KOPT-K1 (cell line): Measurements from ENCODE around the gene RHOU.
"Not testable (repeated sequence)": the region's sequence is repeated elsewhere in the genome, so short reads cannot be mapped to it uniquely, and the experiment has no call there.

Experiments used
- H3K27ac ChIP-seq: fragments of 200-600 bp; sonication (generic); 2 replicates; pipeline ENCODE4 v1.5.1; 2016; ENCODE audit warnings: antibody characterized with exemption, mild to moderate bottlenecking, low read depth, low read length; ENCODE audit not compliant: poor library complexity, severe bottlenecking
- H3K36me3 ChIP-seq: fragments of 200-600 bp; sonication (generic); 2 replicates; pipeline ENCODE4 v1.5.1; 2017; ENCODE audit warnings: antibody characterized with exemption, mild to moderate bottlenecking, low read length, moderate library complexity; ENCODE audit not compliant: insufficient read depth
- H3K9me3 ChIP-seq: fragments of 200-600 bp; sonication (generic); 2 replicates; pipeline ENCODE4 v1.5.1; 2017; ENCODE audit warnings: antibody characterized with exemption, low read length, mild to moderate bottlenecking; ENCODE audit not compliant: insufficient read depth, poor library complexity, severe bottlenecking

The RHOU gene

GRCh38 chr1:228765168-228765946 lies 30.1 kb downstream of the RHOU start:
- Histone ChIP-seq H3K9me3 (no peaks in the 10 kb centered on the region), H3K27ac (peak overlapping the region; percentile 42), H3K36me3 (no peaks in the 10 kb centered on the region)

- Histone ChIP-seq H3K9me3 (no peaks in the 10 kb centered on the region), H3K36me3 (no peaks in the 10 kb centered on the region), H3K27ac (no peak overlapping the region)
Measured at GRCh38 chr1:228766788-228767187, 31.5 kb downstream of the RHOU start.

DNA sequence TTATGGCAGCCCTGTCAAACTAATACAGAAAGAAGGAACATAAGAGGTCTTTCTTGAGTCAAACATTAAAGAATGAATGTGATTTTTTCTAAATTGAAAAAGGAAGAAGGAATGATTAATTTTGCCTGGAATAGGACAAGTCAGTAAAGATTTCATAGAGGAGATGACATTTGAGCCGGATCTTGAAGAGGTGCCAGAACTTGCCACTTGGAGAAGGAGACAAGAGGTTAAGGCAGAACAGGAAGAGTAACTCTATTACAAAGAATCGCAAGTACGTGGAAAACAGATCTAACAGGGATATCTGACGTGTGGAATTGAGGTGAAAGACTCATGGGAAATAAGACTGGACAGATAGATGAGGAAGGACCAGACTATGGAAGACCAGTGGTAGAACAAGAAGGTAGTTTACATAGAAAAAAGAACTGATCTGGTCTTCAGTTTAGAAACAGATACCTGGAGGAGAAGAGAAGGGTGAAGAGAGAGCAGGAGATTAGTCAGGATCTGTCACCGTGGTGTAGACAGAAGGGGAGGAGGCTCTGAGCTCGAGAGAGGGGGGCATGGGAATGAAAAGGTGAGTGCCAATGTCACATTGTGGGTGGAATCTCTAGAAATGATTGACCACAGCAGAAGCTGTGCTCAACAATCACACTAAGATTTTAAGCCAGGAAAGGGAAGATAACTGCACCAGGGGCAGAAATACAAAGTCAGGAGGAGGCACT lies 32.5 kb downstream of the RHOU start:
- Histone ChIP-seq H3K36me3 (no peaks in the 10 kb centered on the region), H3K27ac (no peak overlapping the region), H3K9me3 (no peaks in the 10 kb centered on the region)

GRCh38 chr1:228768355-228769000 lies 33.2 kb downstream of the RHOU start:
- Histone ChIP-seq H3K9me3 (no peaks in the 10 kb centered on the region), H3K27ac (no peak overlapping the region), H3K36me3 (no peaks in the 10 kb centered on the region)

GRCh38 chr1:228770779-228771223 lies 35.5 kb downstream of the RHOU start:
- Histone ChIP-seq H3K36me3 (no peaks in the 10 kb centered on the region), H3K27ac (no peak overlapping the region)

GRCh38 chr1:228772516-228773212 lies 37.4 kb downstream of the RHOU start:
- H3K27ac ChIP-seq, result no peak overlapping the region
- H3K9me3 ChIP-seq, result no peaks in the 10 kb centered on the region
- no peaks in the 10 kb centered on the region for H3K36me3 ChIP-seq

More at GRCh38 chr1:228770779-228771223, 35.5 kb downstream of the RHOU start:
- no peaks in the 10 kb centered on the region for H3K9me3 ChIP-seq

GRCh38 chr1:228775946-228776345 lies 40.7 kb downstream of the RHOU start:
- H3K9me3 ChIP-seq, H3K27ac ChIP-seq, H3K36me3 ChIP-seq: not testable (repeated sequence)

- Histone ChIP-seq H3K27ac (no peak overlapping the region), H3K9me3 (no peaks in the 10 kb centered on the region), H3K36me3 (no peaks in the 10 kb centered on the region)
Measured at GRCh38 chr1:228776449-228776848, 41.2 kb downstream of the RHOU start.

GRCh38 chr1:228777236-228777635 lies 42.0 kb downstream of the RHOU start:
- Histone ChIP-seq H3K36me3 (no peaks in the 10 kb centered on the region), H3K9me3 (no peaks in the 10 kb centered on the region), H3K27ac (no peak overlapping the region)

DNA sequence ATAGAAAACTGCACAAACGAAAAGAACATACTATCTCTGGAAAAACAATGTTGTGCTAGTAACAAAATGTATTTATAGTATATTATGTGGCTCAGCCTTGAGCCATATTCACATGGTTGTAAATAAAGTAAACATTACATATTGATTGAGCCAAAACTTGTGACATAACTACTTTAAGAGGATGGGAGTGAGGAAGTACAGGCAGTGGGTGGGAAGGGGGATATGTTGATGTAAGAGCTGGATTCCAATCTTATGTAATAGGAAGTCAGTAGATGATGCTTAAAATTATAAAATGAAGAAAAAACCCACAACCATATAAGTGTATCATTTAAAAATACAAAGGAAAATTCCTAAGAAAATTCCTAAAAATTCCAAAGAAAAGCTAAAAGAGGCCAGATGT lies 42.7 kb downstream of the RHOU start:
- Histone ChIP-seq H3K27ac (no peak overlapping the region), H3K9me3 (no peaks in the 10 kb centered on the region)

DNA sequence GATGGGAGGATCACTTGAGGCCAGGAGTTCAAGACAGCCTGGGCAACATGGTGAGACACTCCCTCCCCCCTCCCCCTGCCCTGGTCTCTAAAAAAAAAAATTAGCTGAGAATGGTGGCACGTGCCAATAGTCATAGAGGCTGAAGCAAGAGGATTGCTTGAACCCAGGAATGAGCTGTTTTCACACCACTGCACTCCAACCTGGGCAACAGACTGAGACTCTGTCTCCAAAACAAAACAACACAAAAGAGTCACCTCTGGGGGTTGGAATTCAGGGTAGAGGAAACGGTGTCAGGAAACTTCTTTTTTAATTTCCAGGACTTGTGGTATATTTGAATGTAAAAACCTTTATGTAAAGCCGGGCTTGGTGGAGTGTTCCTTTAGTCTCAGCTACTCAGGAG lies 43.2 kb downstream of the RHOU start:
- no peaks in the 10 kb centered on the region for H3K36me3 ChIP-seq
- no peak overlapping the region for H3K27ac ChIP-seq
- H3K9me3 ChIP-seq, result no peaks in the 10 kb centered on the region

More for the DNA sequence above, 42.7 kb downstream of the RHOU start:
- H3K36me3 ChIP-seq, result no peaks in the 10 kb centered on the region

DNA sequence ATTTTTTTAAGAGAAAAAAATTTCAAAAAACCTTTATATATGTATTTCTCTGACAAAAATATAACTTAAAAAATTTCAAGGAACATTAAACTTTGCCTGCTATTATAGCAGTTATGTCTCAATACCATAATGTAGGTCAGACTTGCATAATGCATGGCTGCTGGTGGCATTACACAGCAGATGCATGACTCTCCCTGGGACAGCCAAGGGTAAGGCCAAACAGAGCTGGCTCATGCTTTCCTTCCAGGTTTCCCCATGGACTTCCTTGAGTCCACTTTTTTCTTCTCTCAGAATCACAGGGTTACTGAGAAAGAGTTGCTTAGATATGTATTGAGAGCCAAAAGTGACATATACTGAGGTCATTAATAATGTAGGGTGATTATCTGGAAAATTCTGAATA lies 43.7 kb downstream of the RHOU start:
- no peak overlapping the region for H3K27ac ChIP-seq
- no peaks in the 10 kb centered on the region for H3K9me3 ChIP-seq
- no peaks in the 10 kb centered on the region for H3K36me3 ChIP-seq

DNA sequence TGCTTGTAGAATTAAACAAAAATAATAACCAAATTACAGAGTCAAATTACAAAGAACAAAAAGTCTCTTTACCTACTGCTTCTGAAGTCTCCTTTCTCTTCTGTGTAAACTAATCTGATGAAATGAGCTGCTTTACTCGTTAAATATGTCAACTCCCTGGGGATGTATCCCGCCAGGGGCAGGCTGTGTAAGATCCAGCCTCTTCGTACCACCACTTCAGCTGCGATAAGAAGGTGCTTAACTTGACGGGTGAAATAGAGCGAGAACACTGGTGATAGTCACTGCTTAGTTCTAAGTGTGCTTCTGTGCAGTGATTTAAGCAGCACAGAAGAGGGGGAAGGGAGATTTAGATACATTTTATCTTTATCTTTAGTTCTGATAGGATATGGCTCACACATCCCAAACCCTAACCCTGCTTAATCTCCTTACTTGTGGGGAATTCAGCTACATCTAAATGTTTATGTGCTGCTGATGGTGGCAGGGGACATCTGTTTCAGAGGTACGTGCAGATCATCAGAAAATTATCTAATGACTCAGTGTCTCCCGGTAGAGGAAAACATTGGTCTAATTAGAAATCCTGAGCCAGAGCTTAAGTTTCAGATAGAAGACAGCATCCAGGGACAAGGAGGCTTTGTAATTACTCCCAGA lies 46.0 kb downstream of the RHOU start:
- H3K36me3 ChIP-seq, result no peaks in the 10 kb centered on the region
- no peaks in the 10 kb centered on the region for H3K9me3 ChIP-seq
- no peak overlapping the region for H3K27ac ChIP-seq

- Histone ChIP-seq H3K27ac (no peak overlapping the region), H3K9me3 (no peaks in the 10 kb centered on the region), H3K36me3 (no peaks in the 10 kb centered on the region)
Measured at GRCh38 chr1:228781809-228782661, 46.8 kb downstream of the RHOU start.
